Right lobe of liver (tissue), 6 donors: ENCODE results near the gene PNMA6A. TPM values are rescaled to one million over a fixed set of nuclear protein-coding genes. Genes with fewer than 3 reads are reported as not detected.
"Not testable (repeated sequence)": the region's sequence is repeated elsewhere in the genome, so short reads cannot be mapped to it uniquely, and the experiment has no call there.

ENCODE experiments used
- ATAC-seq, 4 donors: fragments of 200-7000 bp; cut with Tn5 transposase; one replicate each; pipeline ENCODE4 v1.9.1; 2020; ENCODE audit warnings: mild to moderate bottlenecking in 4 of 4, moderate library complexity in 4 of 4
- DNase-seq, 3 donors: peaks; one replicate each; pipeline ENCODE4 v3.0.0-alpha.2; 2020
- H3K27ac ChIP-seq, 3 donors: fragments of 200-600 bp; one replicate each; pipeline ENCODE4 v1.8.0; 2022
- H3K27me3 ChIP-seq, 2 donors: fragments of 200-600 bp; one replicate each; pipeline ENCODE4 v1.8.0; 2022
- H3K36me3 ChIP-seq, 4 donors: fragments of 200-600 bp; sonication (generic) in 1 of 4; one replicate each; pipeline versions ENCODE4 v1.5.1 to v1.8.0; 2017 to 2022; ENCODE audit warnings: control low read depth in 1 of 4
- H3K4me1 ChIP-seq, 4 donors: fragments of 200-600 bp; sonication (generic) in 1 of 4; one replicate each; pipeline versions ENCODE4 v1.5.1 to v1.8.0; 2017 to 2022; ENCODE audit warnings: control low read depth in 1 of 4
- H3K4me3 ChIP-seq, 3 donors: fragments of 200-600 bp; one replicate each; pipeline ENCODE4 v1.8.0; 2022
- H3K9me3 ChIP-seq, 4 donors: fragments of 200-600 bp; sonication (generic) in 1 of 4; one replicate each; pipeline versions ENCODE4 v1.5.1 to v1.8.0; 2017 to 2022; ENCODE audit warnings: control low read depth in 1 of 4
- POLR2A ChIP-seq: fragments of 450-650 bp; IDR thresholded peaks from one replicate; pipeline ENCODE4 v1.6.1; 2017; ENCODE audit warnings: antibody characterized with exemption, mild to moderate bottlenecking
- WGBS: methylation state at CpG from one replicate; pipeline ENCODE4 v1.1.6; 2018; ENCODE audit warnings: low coverage, low lambda C conversion rate; ENCODE audit not compliant: insufficient coverage; ENCODE audit errors: missing lambda C conversion rate; 5-methylcytosine and 5-hydroxymethylcytosine counted together
- intact Hi-C, 2 donors: fragments of 100-400 bp; cut with DNase I; formaldehyde crosslinking; loops; one replicate each; pipeline versions ENCODE4 v1.11.2 to v1.14.1; 2022
- long read RNA-seq: library from polyadenylated mRNA; unstranded; transcript quantifications from one replicate; pipeline ENCODE4 v2.0.0, GENCODE V29; 2019
- total RNA-seq, 6 experiments: library from RNA; depleted of rRNA in 2 of 6; stranded (reverse); fragments of >200 nt in 2 of 6; fragmentation: NEBNext Ultra II Directional in 3 of 6; extraction: Animal tissue kit (Norgen Biotek cat#: 25700) in 3 of 6; gene quantifications; one replicate each; pipeline versions ENCODE4 v1.1.0 to v1.2.4, GENCODE V29; 2016 to 2023
- TF ChIP-seq, protein P1 (sequence below), 4 donors: fragments of 200-600 bp in 3 of 4; fragments of 450-650 bp in 1 of 4; IDR thresholded peaks; one replicate each; pipeline versions ENCODE4 v1.5.1 to v1.8.0; 2016 to 2022; ENCODE audit warnings: antibody characterized with exemption in 4 of 4, mild to moderate bottlenecking in 2 of 4
- donor health status: DM: no; HTN: yes; CAD: no.
- donor health status: DM: no; HTN: no; CAD: no.
- donor health status: DM: no; HTN: no; CAD: no.
- donor health status: DM: no; HTN: yes; CAD: no.
- donor health status: DM: no; HTN: yes; CAD: no.

The PNMA6A gene
- total RNA-seq: 10 to 100 TPM in 2 of 6 experiments, 1 to 10 TPM in 4; 2.4 to 22.5 (median 7.1) TPM
- long read RNA-seq: 0 reads

GRCh38 chrX:153071909-153072583 is at the start of gene PNMA6A:
TSS of gene PNMA6A (plus strand) at chrX:153072454. CDS start at chrX:153073063, 609 bp downstream.
- H3K27me3 ChIP-seq, H3K36me3 ChIP-seq, H3K4me3 ChIP-seq, DNase-seq, H3K27ac ChIP-seq, H3K9me3 ChIP-seq, H3K4me1 ChIP-seq, intact Hi-C loops: not testable (repeated sequence)
- ATAC-seq: peak; percentile 51 to 74 (median 65)
- WGBS: no CpG with 5 or more reads among the region's 76 CpGs

DNA sequence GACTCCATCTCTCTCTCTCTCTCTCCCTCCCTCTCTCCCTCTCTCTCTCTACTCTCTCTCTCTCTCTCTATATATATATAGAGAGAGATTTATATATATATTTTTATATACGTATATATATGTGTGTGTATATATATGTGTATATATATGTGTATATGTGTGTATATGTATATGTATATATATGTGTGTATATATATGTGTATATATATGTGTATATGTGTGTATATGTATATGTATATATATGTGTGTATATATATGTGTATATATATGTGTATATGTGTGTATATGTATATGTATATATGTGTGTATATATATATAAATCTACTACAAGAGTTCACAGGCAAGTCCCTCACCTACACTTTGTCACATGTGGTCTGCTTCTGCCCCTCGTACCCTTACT is 45.8 kb upstream of the PNMA6A start:
- ATAC-seq, intact Hi-C loops: not testable (repeated sequence)

GRCh38 chrX:153028487-153028886 is 43.8 kb upstream of the PNMA6A start:
- intact Hi-C loops, DNase-seq, ATAC-seq: not testable (repeated sequence)

More for the DNA sequence above, 45.8 kb upstream of the PNMA6A start:
- not testable (repeated sequence) for H3K9me3 ChIP-seq, DNase-seq, H3K4me3 ChIP-seq, H3K27me3 ChIP-seq, H3K4me1 ChIP-seq, H3K27ac ChIP-seq, H3K36me3 ChIP-seq
- WGBS: 33% methylated on average over 1 of the region's 2 CpGs

DNA sequence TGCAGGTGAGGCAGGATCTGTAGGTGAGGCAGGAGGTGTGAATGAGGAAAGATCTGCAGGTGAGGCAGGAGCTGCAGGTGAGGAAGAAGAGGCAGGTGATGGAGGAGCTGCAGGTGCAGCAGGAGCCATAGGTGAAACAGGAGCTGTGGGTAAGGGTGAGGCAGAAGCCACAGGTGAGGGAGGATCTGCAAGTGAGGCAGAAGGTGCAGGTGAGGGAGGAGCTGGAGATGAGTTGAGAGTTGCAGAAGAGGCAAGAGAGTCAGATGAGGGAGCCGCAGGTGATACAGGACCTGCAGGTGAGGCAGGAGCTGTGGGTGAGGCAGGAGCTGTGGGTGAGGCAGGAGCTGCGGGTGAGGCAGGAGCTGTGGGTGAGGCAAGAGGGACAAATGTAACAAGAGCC is 43.1 kb upstream of the PNMA6A start:
- no peaks in the 10 kb centered on the region for H3K36me3 ChIP-seq
- no peaks in the 10 kb centered on the region for H3K4me1 ChIP-seq
- H3K9me3 ChIP-seq: no peaks in the 10 kb centered on the region
- H3K4me3 ChIP-seq: no peak overlapping the region
- intact Hi-C loops: no loop called here
- no peak overlapping the region for H3K27ac ChIP-seq
- WGBS: 67% methylated on average over 2 of the region's 2 CpGs
- DNase-seq (no peak), ATAC-seq (no peak)
- TF ChIP-seq POLR2A: no peak
- TF ChIP-seq, protein P1, sequence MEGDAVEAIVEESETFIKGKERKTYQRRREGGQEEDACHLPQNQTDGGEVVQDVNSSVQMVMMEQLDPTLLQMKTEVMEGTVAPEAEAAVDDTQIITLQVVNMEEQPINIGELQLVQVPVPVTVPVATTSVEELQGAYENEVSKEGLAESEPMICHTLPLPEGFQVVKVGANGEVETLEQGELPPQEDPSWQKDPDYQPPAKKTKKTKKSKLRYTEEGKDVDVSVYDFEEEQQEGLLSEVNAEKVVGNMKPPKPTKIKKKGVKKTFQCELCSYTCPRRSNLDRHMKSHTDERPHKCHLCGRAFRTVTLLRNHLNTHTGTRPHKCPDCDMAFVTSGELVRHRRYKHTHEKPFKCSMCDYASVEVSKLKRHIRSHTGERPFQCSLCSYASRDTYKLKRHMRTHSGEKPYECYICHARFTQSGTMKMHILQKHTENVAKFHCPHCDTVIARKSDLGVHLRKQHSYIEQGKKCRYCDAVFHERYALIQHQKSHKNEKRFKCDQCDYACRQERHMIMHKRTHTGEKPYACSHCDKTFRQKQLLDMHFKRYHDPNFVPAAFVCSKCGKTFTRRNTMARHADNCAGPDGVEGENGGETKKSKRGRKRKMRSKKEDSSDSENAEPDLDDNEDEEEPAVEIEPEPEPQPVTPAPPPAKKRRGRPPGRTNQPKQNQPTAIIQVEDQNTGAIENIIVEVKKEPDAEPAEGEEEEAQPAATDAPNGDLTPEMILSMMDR (IDR thresholded peaks at IDR 0.05): no peak
- no peaks in the 10 kb centered on the region for H3K27me3 ChIP-seq

More at GRCh38 chrX:153028487-153028886, 43.8 kb upstream of the PNMA6A start:
- not testable (repeated sequence) for H3K9me3 ChIP-seq, H3K36me3 ChIP-seq, H3K4me1 ChIP-seq, H3K27me3 ChIP-seq, H3K27ac ChIP-seq, H3K4me3 ChIP-seq
- 80% methylated on average over 1 of the region's 11 CpGs for WGBS

DNA sequence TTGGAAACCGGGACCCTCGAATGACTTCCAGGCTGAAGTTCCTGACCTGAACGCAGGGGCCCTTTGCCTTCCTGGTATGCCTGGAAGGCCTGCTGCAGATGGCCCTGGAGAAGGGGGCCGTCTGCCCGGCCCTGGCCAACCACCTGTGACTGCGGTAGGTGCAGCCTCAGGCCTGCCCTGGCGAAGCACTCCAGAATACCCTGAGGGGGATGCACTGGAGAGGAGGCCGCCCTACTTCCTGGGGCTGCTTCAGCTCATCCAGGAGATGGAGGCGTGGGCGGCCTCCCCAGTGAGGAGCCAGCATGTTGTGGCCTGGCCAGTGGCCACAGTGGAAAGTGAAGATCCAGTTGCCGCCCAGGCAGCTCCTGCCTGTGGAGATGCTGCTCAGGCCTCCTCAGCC is 42.4 kb upstream of the PNMA6A start:
- no peak for ATAC-seq
- no peaks in the 10 kb centered on the region for H3K9me3 ChIP-seq
- no CpG with 5 or more reads among the region's 11 CpGs for WGBS
- no peaks in the 10 kb centered on the region for H3K27me3 ChIP-seq
- TF ChIP-seq, protein P1 (IDR thresholded peaks at IDR 0.05): no peak
- TF ChIP-seq POLR2A: no peak
- no peak for DNase-seq
- H3K27ac ChIP-seq: no peak overlapping the region
- intact Hi-C loops: no loop called here
- H3K4me3 ChIP-seq: no peak overlapping the region
- H3K4me1 ChIP-seq: no peaks in the 10 kb centered on the region
- no peaks in the 10 kb centered on the region for H3K36me3 ChIP-seq

GRCh38 chrX:153030801-153031200 is 41.5 kb upstream of the PNMA6A start:
- H3K4me1 ChIP-seq: no peaks in the 10 kb centered on the region
- H3K27ac ChIP-seq: no peak overlapping the region
- H3K36me3 ChIP-seq: no peaks in the 10 kb centered on the region
- intact Hi-C loops: no loop called here
- H3K4me3 ChIP-seq: no peak overlapping the region
- no peak for DNase-seq
- no peaks in the 10 kb centered on the region for H3K9me3 ChIP-seq
- no CpG with 5 or more reads among the region's 12 CpGs for WGBS
- no peaks in the 10 kb centered on the region for H3K27me3 ChIP-seq
- no peak for TF ChIP-seq POLR2A
- TF ChIP-seq, protein P1 (IDR thresholded peaks at IDR 0.05): no peak
- ATAC-seq: no peak
